HG03039 (cell line): ENCODE data around the gene HSD17B3.
"Not testable (repeated sequence)": the region's sequence is repeated elsewhere in the genome, so short reads cannot be mapped to it uniquely, and the experiment has no call there.

Source experiments
- ATAC-seq: cut with Tn5 transposase; IDR thresholded peaks from one replicate; pipeline ENCODE4 v1.9.1; 2021; ENCODE audit warnings: mild to moderate bottlenecking, moderate library complexity; ENCODE audit not compliant: unreplicated experiment

The HSD17B3 gene

DNA sequence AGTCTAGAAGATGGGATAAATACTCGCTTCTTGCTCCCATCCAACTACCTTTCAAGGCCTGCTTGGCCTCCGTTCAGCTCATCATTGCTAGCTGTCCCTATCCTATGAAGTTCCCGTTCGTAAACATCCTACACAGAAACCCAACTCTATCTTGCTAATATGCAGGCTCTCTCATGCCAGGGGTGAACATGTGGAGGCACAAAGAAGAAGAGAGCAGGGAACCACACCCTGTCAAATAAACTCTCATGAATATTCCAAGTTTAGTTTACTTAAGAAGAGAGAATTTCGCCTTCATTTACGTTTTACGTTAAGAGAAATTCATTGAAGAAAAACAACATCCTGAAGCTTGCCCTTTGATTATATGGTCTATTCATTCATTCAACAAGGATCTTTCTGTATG is 7.9 kb upstream of the HSD17B3 start:
- no peak for ATAC-seq

- not testable (repeated sequence) for ATAC-seq
Observed at GRCh38 chr9:96306958-96307357, 5.0 kb upstream of the HSD17B3 start.

- ATAC-seq = no peak
Observed at GRCh38 chr9:96305171-96305570, 3.2 kb upstream of the HSD17B3 start.

GRCh38 chr9:96304230-96304629 is 2.3 kb upstream of the HSD17B3 start:
- no peak for ATAC-seq

DNA sequence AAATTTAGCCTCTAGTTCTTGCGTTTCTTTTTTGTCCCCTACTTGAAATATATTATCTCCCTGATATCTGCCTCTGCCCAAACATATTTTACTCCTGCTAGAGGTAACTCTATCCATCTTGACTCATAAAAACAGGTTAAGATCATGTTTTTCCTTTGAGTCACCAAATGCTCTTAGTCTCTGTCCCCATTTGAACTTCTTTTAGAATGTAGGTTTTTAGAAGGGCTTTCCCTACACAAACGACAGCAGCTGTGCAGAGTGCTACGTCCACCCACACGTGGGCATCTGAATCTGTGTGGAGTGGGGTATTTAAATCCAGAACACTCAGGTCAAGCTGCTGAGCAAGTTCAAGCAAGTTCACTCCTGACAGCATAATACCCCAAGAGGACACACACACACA is 2.2 kb downstream of the HSD17B3 start:
- ATAC-seq = no peak

DNA sequence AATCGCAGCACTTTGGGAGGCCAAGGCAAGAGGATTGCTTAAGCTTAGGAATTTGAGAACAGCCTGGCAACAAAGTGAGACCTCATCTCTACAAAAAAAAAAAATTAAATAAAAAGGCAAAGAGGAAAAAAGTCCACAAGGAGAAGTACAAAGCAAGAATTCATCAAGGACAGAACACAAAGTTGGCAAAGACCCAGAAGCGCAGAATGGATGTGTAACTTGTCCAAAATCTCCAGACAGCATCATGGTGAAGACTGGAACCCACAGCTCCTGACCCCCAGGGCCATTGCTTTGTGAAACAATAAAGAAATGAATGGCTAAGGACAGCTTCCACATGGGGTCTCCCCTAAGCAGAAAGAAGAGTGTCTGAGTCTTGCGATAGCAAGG is 7.8 kb downstream of the HSD17B3 start:
- ATAC-seq = no peak

GRCh38 chr9:96293498-96294158 is 8.3 kb downstream of the HSD17B3 start:
- ATAC-seq = no peak

DNA sequence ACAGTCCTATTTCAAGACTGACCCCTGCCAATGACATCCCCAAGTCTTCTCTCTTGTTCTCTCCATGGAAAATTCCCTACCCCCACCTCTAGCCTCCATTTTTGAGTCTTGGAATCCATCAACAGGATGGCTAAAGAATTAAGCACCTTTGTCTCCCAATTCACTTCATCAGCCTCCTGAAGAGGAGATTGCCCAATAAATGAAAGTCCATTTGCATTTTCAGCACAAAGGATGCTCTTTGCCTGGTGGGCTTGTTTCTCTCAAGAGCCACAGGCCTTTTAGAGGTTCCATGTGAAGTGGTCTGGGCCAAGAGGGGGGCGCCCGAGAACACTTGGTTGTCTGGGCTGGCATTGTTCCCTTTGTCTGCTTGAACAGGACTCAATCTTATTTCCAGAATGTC is 12.6 kb downstream of the HSD17B3 start:
- ATAC-seq = no peak

GRCh38 chr9:96281641-96282040 is 20.3 kb downstream of the HSD17B3 start:
- no peak for ATAC-seq

DNA sequence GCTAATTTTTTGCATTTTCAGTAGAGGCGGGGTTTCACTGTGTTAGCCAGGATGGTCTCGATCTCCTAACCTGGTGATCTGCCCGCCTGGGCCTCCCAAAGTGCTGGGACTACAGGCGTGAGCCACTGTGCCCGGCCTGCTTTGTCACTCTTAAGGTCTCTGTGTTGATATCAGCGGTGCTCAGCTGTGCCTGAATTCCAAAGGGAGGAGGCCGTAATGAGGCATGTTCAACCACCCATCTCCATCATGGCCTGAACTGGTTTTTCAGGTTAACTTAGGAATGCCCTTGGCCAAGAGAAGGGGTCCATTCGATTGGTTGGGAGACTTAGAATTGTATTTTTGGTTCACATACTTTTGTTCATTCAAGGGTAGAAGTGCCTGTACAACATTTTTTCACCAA is 22.0 kb downstream of the HSD17B3 start:
- ATAC-seq = no peak

DNA sequence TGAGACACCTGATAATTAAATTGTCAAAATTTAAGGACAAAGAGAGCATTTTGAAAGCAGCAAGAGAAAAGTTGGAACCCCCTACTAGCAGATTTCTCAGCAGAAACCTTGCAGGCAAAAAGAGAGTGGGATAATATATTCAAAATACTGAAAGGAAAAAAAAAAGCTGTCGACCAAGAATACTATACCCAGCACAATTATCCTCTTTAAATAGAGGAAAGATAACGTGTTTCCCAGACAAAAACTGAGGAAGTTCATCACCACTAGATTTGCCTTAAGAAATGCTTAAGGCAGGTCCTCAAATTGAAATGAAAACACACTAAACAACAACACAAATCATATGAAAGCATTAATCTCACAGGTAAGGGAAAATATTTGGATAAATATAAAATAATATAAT is 27.0 kb downstream of the HSD17B3 start:
- no peak for ATAC-seq

DNA sequence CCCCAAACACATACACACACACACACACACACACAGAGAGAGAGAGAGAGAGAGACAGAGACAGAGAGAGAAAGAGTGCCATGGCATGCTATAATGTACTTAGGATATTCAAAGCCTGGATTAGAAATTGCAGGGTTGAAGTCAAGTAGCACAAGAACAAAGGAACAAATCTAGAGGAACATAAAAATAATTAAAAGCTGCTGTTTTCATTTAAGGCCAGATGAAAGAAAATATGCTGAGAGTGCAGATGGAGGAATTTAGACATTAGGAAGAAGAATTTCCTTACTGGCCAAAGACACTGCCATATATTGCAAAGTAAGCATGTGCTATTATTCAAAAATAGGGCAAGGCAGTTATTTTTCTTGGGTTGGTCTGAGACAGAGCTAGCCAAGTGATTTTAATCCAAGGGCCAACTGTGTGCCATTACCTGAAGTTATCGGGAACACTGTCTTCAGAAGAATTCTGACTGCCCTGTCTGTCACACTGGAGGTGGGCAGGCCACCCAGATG is 31.7 kb downstream of the HSD17B3 start:
- no peak for ATAC-seq

- no peak for ATAC-seq
Observed at GRCh38 chr9:96258967-96259366, 43.0 kb downstream of the HSD17B3 start.

- no peak for ATAC-seq
Observed at GRCh38 chr9:96256800-96257199, 45.2 kb downstream of the HSD17B3 start.

- ATAC-seq = no peak
Observed at GRCh38 chr9:96255698-96256097, 46.3 kb downstream of the HSD17B3 start.

- ATAC-seq = no peak
Observed at GRCh38 chr9:96253059-96253696, 48.8 kb downstream of the HSD17B3 start.

DNA sequence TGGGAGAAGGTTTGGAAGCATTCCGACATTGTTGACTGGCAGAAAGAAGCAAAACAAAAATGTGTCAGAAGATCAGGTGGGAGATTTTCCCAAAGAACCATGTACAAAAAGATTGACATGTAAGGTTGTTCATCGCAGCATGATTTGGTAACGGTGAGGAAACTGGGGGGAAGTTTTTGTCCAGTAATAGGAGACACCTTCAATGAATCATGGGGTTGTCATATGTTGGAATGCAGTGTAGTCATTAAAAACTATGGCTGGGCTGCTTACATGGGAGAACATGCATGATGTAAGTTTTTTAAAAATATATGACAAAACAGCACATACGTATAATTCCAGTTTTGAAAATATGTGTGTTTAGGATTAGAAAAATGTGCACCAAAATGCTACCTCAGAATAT is 50.5 kb downstream of the HSD17B3 start:
- no peak for ATAC-seq

GRCh38 chr9:96249746-96250145 is 52.2 kb downstream of the HSD17B3 start:
- ATAC-seq = no peak

GRCh38 chr9:96246267-96246671 is 55.7 kb downstream of the HSD17B3 start:
- ATAC-seq = no peak

DNA sequence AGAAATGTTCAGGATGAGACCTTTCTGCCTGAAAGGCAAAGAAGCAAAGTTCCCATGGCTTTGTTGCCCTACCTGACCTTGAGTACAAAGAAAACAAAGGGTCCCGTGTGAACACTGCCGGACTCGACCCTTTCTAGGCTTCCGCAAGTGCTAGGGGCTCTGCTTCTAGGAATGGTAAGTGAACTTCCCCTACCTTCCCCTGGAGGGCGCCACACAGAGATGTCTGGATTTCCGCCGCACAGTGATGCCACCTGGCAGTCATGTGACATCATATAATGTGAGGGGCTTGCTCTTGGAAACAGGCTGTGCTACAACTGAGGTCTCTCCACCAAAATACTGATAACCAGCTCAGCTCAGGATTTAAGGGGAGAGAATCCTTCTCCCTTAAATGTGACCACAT is 56.6 kb downstream of the HSD17B3 start:
- no peak for ATAC-seq

GRCh38 chr9:96243778-96244177 is 58.2 kb downstream of the HSD17B3 start:
- no peak for ATAC-seq

- no peak for ATAC-seq
Observed at GRCh38 chr9:96242811-96243210, 59.2 kb downstream of the HSD17B3 start.

- ATAC-seq = no peak
Observed at GRCh38 chr9:96241391-96241809, 60.6 kb downstream of the HSD17B3 start.
